8988T (cell line): ENCODE results near the gene PPP1R15A.
"Not testable (repeated sequence)": the region's sequence is repeated elsewhere in the genome, so short reads cannot be mapped to it uniquely, and the experiment has no call there.

Experiments used
- DNase-seq: peaks from one replicate; pipeline ENCODE4 v3.0.0; 2011

The PPP1R15A gene

DNA sequence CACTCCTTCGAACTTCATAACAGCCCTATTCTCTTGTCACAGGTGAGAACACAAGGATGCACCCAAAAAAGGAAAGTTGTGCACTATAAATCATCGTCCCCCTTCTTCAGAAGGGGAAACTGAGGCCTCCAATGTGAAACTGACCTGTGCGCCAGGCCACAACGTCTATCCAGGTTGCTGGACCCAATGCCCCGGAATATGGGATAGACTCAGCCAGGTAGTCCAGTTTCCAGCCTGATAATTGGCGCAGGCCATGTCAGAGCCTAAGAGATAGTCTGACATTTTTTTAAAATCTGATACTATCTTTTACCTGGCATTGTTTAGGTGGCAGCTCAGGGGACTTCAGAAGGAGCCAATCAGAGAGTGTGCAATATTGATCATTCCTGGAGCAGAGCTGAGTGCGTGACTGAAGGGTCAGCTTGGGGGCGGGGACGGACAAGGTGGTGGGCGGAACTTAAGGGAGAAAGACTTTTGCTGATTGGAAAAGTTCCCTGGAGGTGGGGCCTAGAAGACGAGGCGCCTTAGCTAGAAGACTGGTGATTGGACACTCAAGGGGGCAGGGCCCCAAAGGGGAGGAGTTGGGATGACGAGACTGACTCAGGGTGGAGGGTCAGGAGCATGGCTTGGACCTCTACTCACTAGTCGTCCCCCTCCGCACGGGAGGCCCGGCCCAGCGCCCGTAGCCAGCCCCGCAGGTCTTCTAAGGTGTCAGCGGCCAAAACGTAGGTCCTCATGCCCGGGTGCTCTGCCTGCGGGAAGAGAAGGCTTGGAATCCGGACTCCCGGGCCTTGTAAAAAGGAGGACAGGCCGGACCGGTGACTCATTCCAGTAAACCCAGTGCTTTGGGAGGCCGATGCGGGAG is 12.3 kb upstream of the PPP1R15A start:
- no peak for DNase-seq

GRCh38 chr19:48861313-48861712 is 10.9 kb upstream of the PPP1R15A start:
- no peak for DNase-seq

- no peak for DNase-seq
These were observed 9.4 kb upstream of the PPP1R15A start for GRCh38 chr19:48862827-48863226.

GRCh38 chr19:48866692-48867091 is 5.5 kb upstream of the PPP1R15A start:
- DNase-seq, result no peak

GRCh38 chr19:48867123-48867745 is 5.0 kb upstream of the PPP1R15A start:
- no peak for DNase-seq

DNA sequence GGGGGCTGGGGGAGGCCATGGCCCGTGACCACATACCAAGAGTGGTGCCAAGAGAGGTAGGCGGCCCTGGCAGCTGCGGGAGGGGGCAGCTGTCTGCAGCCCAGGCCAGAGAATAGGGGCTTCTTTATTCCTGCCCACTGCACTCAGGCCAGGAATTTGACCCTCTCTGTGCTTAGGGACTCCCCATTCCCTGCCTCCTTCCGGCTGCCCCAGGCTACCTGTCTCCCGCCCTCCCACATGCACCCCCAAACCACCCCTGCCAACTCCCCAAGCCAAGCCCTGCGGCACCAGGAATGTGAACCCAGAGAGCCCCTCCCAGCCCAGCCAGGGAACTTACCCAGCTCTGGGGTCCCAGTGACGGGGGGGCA is 4.5 kb upstream of the PPP1R15A start:
- no peak for DNase-seq

- no peak for DNase-seq
These were observed 3.9 kb upstream of the PPP1R15A start, which contains the start of gene PLEKHA4 for GRCh38 chr19:48868114-48868886. TSS of gene PLEKHA4 (minus strand) at chr19:48868617. CDS start at chr19:48867620, 997 bp downstream.

GRCh38 chr19:48870048-48870447 is 2.2 kb upstream of the PPP1R15A start:
- DNase-seq, result no peak

DNA sequence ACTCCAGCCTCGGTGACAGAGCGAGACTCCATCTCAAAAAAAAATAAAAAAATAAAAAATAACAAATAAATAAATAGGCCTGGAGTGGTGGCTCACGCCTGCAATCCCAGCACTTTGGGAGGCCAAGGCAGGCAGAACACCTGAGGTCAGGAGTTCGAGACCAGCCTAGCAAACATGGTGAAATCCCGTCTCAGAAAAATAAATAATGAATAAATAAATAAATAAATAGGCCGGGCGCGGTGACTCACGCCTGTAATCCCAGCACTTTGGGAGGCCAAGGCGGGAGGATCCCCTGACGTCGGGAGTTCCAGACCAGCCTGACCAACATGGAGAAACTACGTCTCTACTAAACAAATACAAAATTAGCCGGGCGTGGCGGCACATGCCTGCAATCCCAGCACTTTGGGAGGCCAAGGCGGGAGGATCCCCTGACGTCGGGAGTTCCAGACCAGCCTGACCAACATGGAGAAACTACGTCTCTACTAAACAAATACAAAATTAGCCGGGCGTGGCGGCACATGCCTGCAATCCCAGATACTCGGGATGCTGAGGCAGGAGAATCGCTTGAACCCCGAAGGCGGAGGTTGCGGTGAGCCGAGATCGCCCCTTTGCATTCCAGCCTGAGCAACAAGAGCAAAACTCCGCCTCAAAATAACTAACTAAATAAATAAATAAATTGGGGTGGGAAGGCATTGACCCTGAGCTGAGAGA is 595 bp upstream of the PPP1R15A start:
- not testable (repeated sequence) for DNase-seq

DNA sequence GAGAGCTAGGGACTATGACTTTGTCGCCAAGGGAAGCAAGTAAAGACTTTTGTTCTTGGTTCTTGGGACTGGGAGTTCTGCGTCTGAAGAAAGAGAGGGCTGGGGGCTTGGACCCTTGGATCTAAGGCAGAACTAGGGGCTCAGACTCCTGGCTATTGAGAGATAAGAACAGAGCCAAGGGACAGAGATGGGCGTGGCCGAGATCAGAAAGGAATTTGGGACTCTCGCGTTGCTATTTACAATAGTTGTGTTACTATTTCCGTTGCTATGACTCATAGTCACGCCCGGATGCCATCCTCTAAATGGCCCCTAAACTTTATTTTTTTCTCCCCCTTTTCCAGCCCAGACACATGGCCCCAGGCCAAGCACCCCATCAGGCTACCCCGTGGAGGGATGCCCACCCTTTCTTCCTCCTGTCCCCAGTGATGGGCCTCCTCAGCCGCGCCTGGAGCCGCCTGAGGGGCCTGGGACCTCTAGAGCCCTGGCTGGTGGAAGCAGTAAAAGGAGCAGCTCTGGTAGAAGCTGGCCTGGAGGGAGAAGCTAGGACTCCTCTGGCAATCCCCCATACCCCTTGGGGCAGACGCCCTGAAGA is 759 bp downstream of the PPP1R15A start:
- DNase-seq, result peak; percentile 66

DNA sequence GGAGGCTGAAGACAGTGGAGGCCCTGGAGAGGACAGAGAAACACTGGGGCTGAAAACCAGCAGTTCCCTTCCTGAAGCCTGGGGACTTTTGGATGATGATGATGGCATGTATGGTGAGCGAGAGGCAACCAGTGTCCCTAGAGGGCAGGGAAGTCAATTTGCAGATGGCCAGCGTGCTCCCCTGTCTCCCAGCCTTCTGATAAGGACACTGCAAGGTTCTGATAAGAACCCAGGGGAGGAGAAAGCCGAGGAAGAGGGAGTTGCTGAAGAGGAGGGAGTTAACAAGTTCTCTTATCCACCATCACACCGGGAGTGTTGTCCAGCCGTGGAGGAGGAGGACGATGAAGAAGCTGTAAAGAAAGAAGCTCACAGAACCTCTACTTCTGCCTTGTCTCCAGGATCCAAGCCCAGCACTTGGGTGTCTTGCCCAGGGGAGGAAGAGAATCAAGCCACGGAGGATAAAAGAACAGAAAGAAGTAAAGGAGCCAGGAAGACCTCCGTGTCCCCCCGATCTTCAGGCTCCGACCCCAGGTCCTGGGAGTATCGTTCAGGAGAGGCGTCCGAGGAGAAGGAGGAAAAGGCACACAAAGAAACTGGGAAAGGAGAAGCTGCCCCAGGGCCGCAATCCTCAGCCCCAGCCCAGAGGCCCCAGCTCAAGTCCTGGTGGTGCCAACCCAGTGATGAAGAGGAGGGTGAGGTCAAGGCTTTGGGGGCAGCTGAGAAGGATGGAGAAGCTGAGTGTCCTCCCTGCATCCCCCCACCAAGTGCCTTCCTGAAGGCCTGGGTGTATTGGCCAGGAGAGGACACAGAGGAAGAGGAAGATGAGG is 1.5 kb downstream of the PPP1R15A start:
- no peak for DNase-seq

DNA sequence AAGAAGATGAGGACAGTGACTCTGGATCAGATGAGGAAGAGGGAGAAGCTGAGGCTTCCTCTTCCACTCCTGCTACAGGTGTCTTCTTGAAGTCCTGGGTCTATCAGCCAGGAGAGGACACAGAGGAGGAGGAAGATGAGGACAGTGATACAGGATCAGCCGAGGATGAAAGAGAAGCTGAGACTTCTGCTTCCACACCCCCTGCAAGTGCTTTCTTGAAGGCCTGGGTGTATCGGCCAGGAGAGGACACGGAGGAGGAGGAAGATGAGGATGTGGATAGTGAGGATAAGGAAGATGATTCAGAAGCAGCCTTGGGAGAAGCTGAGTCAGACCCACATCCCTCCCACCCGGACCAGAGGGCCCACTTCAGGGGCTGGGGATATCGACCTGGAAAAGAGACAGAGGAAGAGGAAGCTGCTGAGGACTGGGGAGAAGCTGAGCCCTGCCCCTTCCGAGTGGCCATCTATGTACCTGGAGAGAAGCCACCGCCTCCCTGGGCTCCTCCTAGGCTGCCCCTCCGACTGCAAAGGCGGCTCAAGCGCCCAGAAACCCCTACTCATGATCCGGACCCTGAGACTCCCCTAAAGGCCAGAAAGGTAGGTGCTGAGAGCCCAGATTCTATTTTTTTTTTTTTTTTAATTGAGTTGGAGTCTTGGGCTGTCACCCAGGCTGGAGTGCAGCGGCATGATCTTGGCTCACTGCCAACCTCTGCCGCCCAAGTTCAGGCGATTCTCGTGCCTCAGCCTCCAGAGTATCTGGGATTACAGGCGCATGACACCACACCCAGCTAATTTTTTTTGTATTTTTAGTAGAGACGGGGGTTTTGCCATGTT is 2.3 kb downstream of the PPP1R15A start:
- DNase-seq, result no peak

DNA sequence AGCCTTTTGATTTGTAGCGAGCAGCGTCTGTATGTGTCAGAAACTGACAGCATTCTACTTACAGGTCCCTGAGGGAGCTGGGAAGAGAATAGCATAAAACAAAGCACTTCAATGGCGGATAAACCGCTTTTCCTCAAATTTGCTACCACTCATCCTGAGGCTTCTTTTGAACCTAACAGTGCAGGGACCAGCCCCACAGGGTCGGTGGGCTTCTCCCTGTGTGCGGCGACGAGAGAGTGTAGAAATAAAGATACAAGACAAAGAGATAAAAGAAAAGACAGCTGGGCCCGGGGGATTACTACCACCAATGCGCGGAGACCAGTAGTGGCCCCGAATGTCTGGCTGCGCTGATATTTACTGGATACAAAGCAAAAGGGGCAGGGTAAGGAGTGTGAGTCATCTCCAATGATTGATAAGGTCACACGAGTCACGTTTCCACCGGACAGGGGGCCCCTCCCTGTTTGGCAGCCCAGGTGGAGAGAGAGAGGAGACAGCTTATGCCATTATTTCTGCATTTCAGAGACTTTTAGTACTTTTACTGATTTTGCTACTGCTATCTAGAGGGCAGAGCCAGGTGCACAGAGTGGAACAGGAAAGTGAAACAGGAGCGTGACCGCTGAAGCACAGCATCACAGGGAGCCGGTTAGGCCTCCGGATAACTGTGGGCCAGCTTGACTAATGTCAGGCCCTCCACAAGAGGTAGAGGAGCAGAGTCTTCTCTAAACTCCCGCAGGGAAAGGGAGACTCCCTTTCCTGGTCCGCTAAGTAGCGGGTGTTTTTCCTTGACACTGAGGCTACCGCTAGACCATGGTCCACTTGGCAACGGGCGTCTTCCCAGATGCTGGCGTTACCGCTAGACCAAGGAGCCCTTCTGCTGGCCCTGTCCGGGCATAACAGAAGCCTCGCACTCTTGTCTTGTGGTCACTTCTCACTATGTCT is 4.1 kb downstream of the PPP1R15A start:
- DNase-seq, result not testable (repeated sequence)

DNA sequence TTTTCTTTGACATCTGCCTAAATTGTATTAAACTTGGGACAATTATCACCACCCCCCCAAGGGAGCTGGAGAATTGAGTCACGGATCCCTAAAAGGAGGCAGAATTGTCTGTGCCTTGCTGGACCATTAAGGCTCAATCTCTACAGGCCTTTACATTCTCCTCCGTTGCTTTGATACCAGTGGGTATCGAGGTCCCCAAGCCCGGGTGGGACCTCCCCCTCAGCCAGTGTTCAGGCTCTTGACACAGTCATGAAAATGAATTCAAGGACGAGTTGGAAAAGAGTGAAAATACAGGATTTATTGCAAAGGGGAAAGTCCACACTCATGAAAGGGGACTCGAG is 5.6 kb downstream of the PPP1R15A start:
- no peak for DNase-seq

GRCh38 chr19:48878196-48879024 is 6.2 kb downstream of the PPP1R15A start:
- DNase-seq, result no peak

GRCh38 chr19:48879025-48879637 is 6.9 kb downstream of the PPP1R15A start:
- no peak for DNase-seq

- DNase-seq, result not testable (repeated sequence)
These were observed 7.5 kb downstream of the PPP1R15A start for GRCh38 chr19:48879696-48880095.
